Fibroblast of skin of right quadriceps (primary cell): ENCODE measurements around the gene PSME2.
A peak's percentile ranks its signal among the peaks of the same experiment; 100 is the strongest.
"Not testable (repeated sequence)": the region's sequence is repeated elsewhere in the genome, so short reads cannot be mapped to it uniquely, and the experiment has no call there.

Experiments
- DNase-seq: peaks from one replicate; pipeline ENCODE4 v3.0.0-alpha.2; 2013

PSME2 gene

GRCh38 chr14:24110523-24110922 lies 35.9 kb downstream of the PSME2 start:
- DNase-seq = no peak

- no peak for DNase-seq
Observed at GRCh38 chr14:24110060-24110459, 36.4 kb downstream of the PSME2 start.

DNA sequence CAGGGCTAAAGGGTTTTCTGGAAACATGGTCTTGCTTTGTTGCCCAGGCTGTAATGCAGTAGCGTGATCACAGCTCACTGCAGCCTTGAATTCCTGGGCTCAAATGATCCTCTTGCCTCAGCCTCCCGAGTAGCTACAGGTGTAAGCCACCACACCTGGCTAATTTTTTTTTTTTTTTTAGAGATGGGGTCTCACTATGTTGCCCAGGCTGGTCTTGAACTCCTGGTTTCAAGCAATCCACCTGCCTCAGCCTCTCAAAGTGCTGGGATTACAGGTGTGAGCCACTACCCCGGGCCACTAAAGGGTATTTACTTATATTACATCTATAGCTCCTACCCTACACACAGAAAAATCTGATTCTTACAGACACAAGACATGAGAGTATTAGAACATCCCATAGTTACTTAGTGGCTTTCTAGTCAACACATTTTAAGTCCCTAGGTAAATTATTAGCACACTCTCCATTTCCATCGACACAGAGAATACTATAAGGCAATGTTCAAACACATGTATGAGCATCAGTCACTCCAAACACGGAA lies 38.0 kb downstream of the PSME2 start:
- DNase-seq = no peak

- no peak for DNase-seq
Observed at GRCh38 chr14:24106672-24107271, 39.6 kb downstream of the PSME2 start.

DNA sequence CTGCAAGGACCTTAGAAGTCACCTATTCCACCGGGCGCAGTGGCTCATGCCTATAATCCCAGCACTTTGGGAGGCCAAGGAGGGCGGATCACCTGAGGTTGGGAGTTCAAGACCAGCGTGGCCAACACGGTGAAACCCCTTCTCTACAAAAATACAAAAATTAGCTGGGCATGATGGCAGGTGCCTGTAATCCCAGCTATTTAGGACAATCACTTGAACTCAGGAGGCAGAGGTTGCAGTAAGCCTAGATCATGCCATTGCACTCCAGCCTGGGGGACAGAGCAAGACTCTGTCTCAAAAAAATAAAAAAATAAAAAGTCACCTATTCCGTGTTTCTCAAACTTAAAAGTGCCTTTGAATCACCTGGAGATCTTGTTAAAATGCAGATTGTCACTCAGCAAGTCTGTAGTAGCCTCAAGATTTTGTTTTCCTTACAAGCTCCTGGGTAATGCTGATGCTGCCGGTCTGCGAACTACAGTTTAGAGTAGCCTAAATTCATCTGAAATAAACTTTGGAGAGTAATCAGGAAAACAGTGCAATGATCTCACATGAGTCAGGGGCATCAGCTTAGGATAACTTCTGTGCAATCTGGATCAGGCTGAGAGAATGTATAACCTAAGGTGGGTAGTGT lies 40.7 kb downstream of the PSME2 start:
- DNase-seq = not testable (repeated sequence)

DNA sequence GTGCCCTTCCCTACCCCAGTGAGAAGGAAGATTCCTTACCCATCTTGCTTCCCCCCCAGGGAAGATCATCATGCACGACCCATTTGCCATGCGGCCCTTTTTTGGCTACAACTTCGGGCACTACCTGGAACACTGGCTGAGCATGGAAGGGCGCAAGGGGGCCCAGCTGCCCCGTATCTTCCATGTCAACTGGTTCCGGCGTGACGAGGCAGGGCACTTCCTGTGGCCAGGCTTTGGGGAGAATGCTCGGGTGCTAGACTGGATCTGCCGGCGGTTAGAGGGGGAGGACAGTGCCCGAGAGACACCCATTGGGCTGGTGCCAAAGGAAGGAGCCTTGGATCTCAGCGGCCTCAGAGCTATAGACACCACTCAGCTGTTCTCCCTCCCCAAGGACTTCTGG lies 43.0 kb downstream of the PSME2 start:
- DNase-seq = no peak

GRCh38 chr14:24102357-24103048 lies 43.9 kb downstream of the PSME2 start:
- no peak for DNase-seq

DNA sequence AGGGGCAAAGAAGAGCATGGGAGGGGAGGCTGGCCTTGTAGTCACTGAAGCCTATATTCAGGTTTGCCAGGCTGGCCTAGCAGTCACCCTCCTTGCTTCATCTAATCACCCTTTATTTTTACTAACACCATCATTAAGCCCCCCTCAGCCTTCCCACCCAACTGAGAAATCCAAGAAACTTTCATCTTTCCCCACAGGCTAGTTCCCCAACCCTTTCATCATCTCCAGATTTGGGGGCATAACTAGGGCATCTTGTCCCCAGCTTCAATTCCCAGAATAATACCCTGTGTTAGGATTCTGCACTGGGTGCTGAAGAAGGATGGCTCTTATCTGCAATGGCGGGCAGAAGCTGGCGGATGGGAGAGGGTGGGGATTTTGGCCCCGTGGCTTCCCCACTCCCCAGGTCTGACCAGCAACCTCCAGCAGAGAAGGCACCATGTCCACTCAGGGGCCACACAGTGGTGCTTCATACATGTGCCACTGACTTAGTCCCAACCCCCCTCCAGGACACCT lies 45.4 kb downstream of the PSME2 start:
- DNase-seq = no peak

DNA sequence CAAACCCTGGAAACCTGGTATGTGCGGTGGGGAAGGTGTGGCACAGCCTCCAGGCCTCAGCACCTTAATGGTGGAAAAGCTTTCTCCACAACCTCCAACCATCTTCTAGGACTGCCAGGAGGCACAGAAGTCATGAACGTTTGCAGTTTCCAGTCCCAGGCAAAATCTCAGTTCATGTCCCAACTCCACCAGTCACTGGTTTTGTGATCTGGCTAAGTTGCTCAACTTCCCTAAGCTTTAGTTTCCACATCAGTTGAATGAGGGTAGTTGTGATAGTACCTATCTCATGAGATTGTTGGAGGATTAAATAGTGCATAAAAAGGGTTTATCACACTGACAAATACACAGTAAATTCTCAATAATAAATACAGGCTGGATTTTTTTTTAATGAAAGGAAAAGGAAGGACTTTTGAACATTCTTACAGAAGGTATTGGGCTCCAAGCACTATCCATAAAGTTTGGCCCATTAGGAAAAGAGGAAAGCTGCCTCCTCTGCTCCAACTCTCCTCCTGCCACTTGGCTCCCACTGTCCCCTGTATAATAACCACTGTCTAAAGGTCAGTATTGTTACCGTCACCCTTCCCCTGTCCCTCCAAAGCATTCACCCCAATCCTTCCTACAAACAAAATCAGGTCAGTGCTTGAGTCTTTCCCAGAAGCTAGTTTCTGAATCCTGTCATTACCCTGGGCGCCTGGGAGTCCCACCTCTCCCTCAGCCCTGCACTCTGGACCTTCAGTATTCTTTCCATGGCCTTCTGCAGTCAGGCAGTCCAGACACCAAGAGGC lies 46.0 kb downstream of the PSME2 start:
- DNase-seq = no peak

DNA sequence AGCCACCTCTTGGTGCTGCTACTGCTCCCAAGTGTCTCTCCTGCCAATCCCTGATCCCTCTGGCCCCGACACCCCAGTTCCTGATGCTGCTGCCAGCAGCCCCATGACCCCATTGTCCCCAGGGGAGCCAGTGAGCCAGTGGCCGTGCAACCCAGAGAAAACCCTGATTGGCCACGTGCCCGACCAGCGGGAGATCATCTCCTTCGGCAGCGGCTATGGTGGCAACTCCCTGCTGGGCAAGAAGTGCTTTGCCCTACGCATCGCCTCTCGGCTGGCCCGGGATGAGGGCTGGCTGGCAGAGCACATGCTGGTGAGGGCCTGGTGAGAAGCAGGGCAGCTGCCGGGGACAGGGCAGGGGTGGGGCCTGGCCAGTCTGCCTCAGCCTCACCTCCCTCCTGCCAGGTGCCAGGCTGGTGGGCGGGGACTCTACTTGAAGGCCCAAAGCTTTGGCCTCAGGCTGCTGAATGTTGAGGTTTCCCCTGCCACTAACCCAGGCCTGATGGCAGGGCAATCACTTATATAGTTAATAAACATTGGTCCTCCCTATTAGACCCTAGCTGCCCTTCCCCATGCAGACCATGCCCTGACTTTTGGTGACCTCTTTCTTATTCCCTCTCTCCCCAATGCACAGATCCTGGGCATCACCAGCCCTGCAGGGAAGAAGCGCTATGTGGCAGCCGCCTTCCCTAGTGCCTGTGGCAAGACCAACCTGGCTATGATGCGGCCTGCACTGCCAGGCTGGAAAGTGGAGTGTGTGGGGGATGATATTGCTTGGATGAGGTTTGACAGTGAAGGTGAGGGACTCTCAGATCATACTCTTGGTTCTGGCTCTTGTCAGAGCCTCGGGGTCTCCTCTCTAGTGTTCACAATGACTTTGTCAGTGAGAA lies 47.2 kb downstream of the PSME2 start:
- DNase-seq = no peak

DNA sequence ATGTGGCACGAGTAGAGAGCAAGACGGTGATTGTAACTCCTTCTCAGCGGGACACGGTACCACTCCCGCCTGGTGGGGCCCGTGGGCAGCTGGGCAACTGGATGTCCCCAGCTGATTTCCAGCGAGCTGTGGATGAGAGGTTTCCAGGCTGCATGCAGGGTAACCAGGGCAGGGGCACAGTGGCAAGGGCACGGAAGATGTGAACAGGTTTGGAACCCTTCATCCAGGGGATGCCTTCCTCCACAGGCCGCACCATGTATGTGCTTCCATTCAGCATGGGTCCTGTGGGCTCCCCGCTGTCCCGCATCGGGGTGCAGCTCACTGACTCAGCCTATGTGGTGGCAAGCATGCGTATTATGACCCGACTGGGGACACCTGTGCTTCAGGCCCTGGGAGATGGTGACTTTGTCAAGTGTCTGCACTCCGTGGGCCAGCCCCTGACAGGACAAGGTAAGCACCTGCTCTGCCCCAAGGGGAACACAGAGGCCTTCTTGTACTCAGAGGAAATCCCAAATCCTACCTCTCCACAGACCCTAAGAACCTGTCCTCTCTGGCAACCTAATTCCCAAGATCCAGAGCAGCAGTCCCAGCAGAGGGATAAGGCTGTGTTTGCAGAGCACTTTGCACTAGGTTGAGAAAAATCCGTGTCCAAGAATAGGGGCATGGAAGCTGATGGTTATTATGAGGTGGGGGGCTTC lies 48.0 kb downstream of the PSME2 start:
- DNase-seq = no peak

GRCh38 chr14:24096545-24097181 lies 49.7 kb downstream of the PSME2 start:
- no peak for DNase-seq

GRCh38 chr14:24095271-24096068 lies 50.9 kb downstream of the PSME2 start:
- peak; percentile 53 for DNase-seq

- DNase-seq = no peak
Observed at GRCh38 chr14:24094841-24095270, 51.6 kb downstream of the PSME2 start.

GRCh38 chr14:24093901-24094840 lies 52.2 kb downstream of the PSME2 start, which contains the start of gene PCK2:
Gene PCK2, plus strand, starts transcription at chr14:24094311. Its CDS starts 95 bp downstream, at chr14:24094406.
- peak; percentile 98 for DNase-seq
